A549 (cell line): Measurements from ENCODE around the gene FGR.

Source experiments
- CTCF ChIP-seq: fragments of >200 bp; sonication (Bioruptor Twin); formaldehyde crosslinking; IDR thresholded peaks from 3 replicates; pipeline ENCODE4 v1.5.1; 2016
- ELK1 ChIP-seq: fragments of 150-350 bp; IDR thresholded peaks from 2 replicates; pipeline ENCODE4 v1.6.1; 2014; ENCODE audit warnings: low read depth, mild to moderate bottlenecking, low read length
- EP300 ChIP-seq, 2 experiments: fragments of >200 bp; sonication (Bioruptor Twin); formaldehyde crosslinking; IDR thresholded peaks; 2 replicates in 1 of 2; 3 replicates in 1 of 2; pipeline ENCODE4 v1.6.1; 2016 to 2017
- KDM5A ChIP-seq: fragments of 200-600 bp; sonication (generic); IDR thresholded peaks from 2 replicates; pipeline ENCODE4 v1.6.1; 2016; ENCODE audit warnings: antibody characterized with exemption, mild to moderate bottlenecking
- MAFK ChIP-seq: fragments of 450-650 bp; IDR thresholded peaks from 2 replicates; pipeline ENCODE4 v1.6.1; 2014; ENCODE audit not compliant: partially characterized antibody
- MAX ChIP-seq: IDR thresholded peaks from 2 replicates; pipeline ENCODE4 v1.6.1; 2012
- NFE2L2 ChIP-seq: fragments of 150-350 bp; conservative IDR thresholded peaks from 2 replicates; pipeline ENCODE4 v1.6.1; 2014; ENCODE audit warnings: low read length
- POLR2A ChIP-seq: IDR thresholded peaks from 2 replicates; pipeline ENCODE4 v1.6.1; 2012; ENCODE audit warnings: mild to moderate bottlenecking, low read length
- RAD21 ChIP-seq, 2 experiments: fragments of >200 bp in 1 of 2; sonication (Bioruptor Twin) in 1 of 2; formaldehyde crosslinking in 1 of 2; IDR thresholded peaks in 1 of 2; conservative IDR thresholded peaks in 1 of 2; 2 replicates in 1 of 2; 3 replicates in 1 of 2; pipeline ENCODE4 v1.6.1; 2012 to 2018; ENCODE audit warnings: inconsistent platforms in 1 of 2
- ZC3H11A ChIP-seq: fragments of 450-650 bp; IDR thresholded peaks from 2 replicates; pipeline ENCODE4 v1.6.1; 2014; ENCODE audit warnings: antibody characterized with exemption, mild to moderate bottlenecking

- no peak for TF ChIP-seq CTCF
- TF ChIP-seq MAX = no peak
- TF ChIP-seq RAD21 (conservative IDR thresholded peaks at IDR 0.05 in 1 of 2, IDR thresholded peaks at IDR 0.05 in 1 of 2) = no peak
- no peak for TF ChIP-seq EP300 (IDR thresholded peaks at IDR 0.05)
- TF ChIP-seq POLR2A = 0 out of 2 replicates have a peak, but pooled peaks have one; percentile 11
- no peak for TF ChIP-seq KDM5A
- no peak for TF ChIP-seq NFE2L2
- TF ChIP-seq MAFK = no peak
- no peak for TF ChIP-seq ELK1
- no peak for TF ChIP-seq ZC3H11A
Observed at GRCh38 chr1:27575840-27576331, 59.1 kb downstream of the FGR start.
